Measurements from ENCODE around the gene TXNDC11. TPM values are rescaled to one million over a fixed set of nuclear protein-coding genes. Genes with fewer than 3 reads are reported as not detected.

Gene TXNDC11
- total RNA-seq, 1 donor from 2014 or later: 36.1 TPM

- Histone ChIP-seq H3K4me3 (ENCODE audit: low read depth, low read length) (no peak overlapping the region), H3K27me3 (ENCODE audit: control insufficient read depth, insufficient read depth, low read length) (no peaks in the 10 kb centered on the region), H3K36me3 (ENCODE audit: control insufficient read depth, insufficient read depth, low read length) (no peaks in the 10 kb centered on the region)
- no peak for TF ChIP-seq CTCF (IDR thresholded peaks at IDR 0.05; ENCODE audit: insufficient read depth, low read length, poor library complexity, severe bottlenecking)
- no peak for DNase-seq (ENCODE audit: low read depth)
These were observed 80.1 kb downstream of the TXNDC11 start for GRCh38 chr16:11662582-11662981.

- H3K4me3 ChIP-seq (ENCODE audit: low read depth, low read length): no peak overlapping the region
- no peak for TF ChIP-seq CTCF (IDR thresholded peaks at IDR 0.05; ENCODE audit: insufficient read depth, low read length, poor library complexity, severe bottlenecking)
- DNase-seq (ENCODE audit: low read depth): no peak
These were observed 82.1 kb downstream of the TXNDC11 start for GRCh38 chr16:11660565-11660964.

GRCh38 chr16:11658896-11659708 is 83.6 kb downstream of the TXNDC11 start:
- Histone ChIP-seq H3K4me3 (ENCODE audit: low read depth, low read length) (no peak overlapping the region), H3K36me3 (ENCODE audit: control insufficient read depth, insufficient read depth, low read length) (no peaks in the 10 kb centered on the region), H3K27me3 (ENCODE audit: control insufficient read depth, insufficient read depth, low read length) (peaks cover 5% of the 10 kb centered on the region)
- no peak for DNase-seq (ENCODE audit: low read depth)
- no peak for TF ChIP-seq CTCF (IDR thresholded peaks at IDR 0.05; ENCODE audit: insufficient read depth, low read length, poor library complexity, severe bottlenecking)

More at GRCh38 chr16:11660565-11660964, 82.1 kb downstream of the TXNDC11 start:
- no peaks in the 10 kb centered on the region for H3K36me3 ChIP-seq (ENCODE audit: control insufficient read depth, insufficient read depth, low read length)
- H3K27me3 ChIP-seq (ENCODE audit: control insufficient read depth, insufficient read depth, low read length): peaks cover 3% of the 10 kb centered on the region

GRCh38 chr16:11657556-11657955 is 85.1 kb downstream of the TXNDC11 start:
- no peak for DNase-seq (ENCODE audit: low read depth)
- no peak for TF ChIP-seq CTCF (IDR thresholded peaks at IDR 0.05; ENCODE audit: insufficient read depth, low read length, poor library complexity, severe bottlenecking)
- Histone ChIP-seq H3K4me3 (ENCODE audit: low read depth, low read length) (no peak overlapping the region), H3K27me3 (ENCODE audit: control insufficient read depth, insufficient read depth, low read length) (peaks cover 5% of the 10 kb centered on the region), H3K36me3 (ENCODE audit: control insufficient read depth, insufficient read depth, low read length) (no peaks in the 10 kb centered on the region)

GRCh38 chr16:11655655-11656054 is 87.0 kb downstream of the TXNDC11 start:
- Histone ChIP-seq H3K4me3 (ENCODE audit: low read depth, low read length) (no peak overlapping the region), H3K27me3 (ENCODE audit: control insufficient read depth, insufficient read depth, low read length) (peaks cover 5% of the 10 kb centered on the region), H3K36me3 (ENCODE audit: control insufficient read depth, insufficient read depth, low read length) (no peaks in the 10 kb centered on the region)
- no peak for TF ChIP-seq CTCF (IDR thresholded peaks at IDR 0.05; ENCODE audit: insufficient read depth, low read length, poor library complexity, severe bottlenecking)
- no peak for DNase-seq (ENCODE audit: low read depth)

GRCh38 chr16:11651796-11652195 is 90.9 kb downstream of the TXNDC11 start:
- no peak for DNase-seq (ENCODE audit: low read depth)
- Histone ChIP-seq H3K36me3 (ENCODE audit: control insufficient read depth, insufficient read depth, low read length) (no peaks in the 10 kb centered on the region), H3K27me3 (ENCODE audit: control insufficient read depth, insufficient read depth, low read length) (peaks cover 5% of the 10 kb centered on the region), H3K4me3 (ENCODE audit: low read depth, low read length) (no peak overlapping the region)
- TF ChIP-seq CTCF (IDR thresholded peaks at IDR 0.05; ENCODE audit: insufficient read depth, low read length, poor library complexity, severe bottlenecking): no peak
